IPS-18c (cell line): ENCODE data around the gene ADGRD1.
"Not testable (repeated sequence)": the region's sequence is repeated elsewhere in the genome, so short reads cannot be mapped to it uniquely, and the experiment has no call there.

ENCODE experiments used
- H3K4me3 ChIP-seq: 2 replicates; pipeline ENCODE4 v1.7.0; 2013; ENCODE audit warnings: low read depth, mild to moderate bottlenecking, low read length, moderate library complexity; ENCODE audit not compliant: insufficient read depth
- H3K9me3 ChIP-seq: one replicate; pipeline ENCODE4 v1.6.1; 2013; ENCODE audit warnings: mild to moderate bottlenecking, low read length, moderate library complexity; ENCODE audit not compliant: control insufficient read depth, insufficient read depth

Gene ADGRD1

GRCh38 chr12:131114942-131115584 lies 161.4 kb downstream of the ADGRD1 start:
- Histone ChIP-seq H3K9me3 (no peaks in the 10 kb centered on the region), H3K4me3 (no peak overlapping the region)

- Histone ChIP-seq H3K9me3 (no peaks in the 10 kb centered on the region), H3K4me3 (no peak overlapping the region)
These were observed 162.2 kb downstream of the ADGRD1 start for GRCh38 chr12:131115766-131116467.

- no peak overlapping the region for H3K4me3 ChIP-seq
- H3K9me3 ChIP-seq, result no peaks in the 10 kb centered on the region
These were observed 162.9 kb downstream of the ADGRD1 start for GRCh38 chr12:131116468-131117117.

GRCh38 chr12:131117438-131118245 lies 163.9 kb downstream of the ADGRD1 start:
- H3K4me3 ChIP-seq, result no peak overlapping the region
- H3K9me3 ChIP-seq, result no peaks in the 10 kb centered on the region

GRCh38 chr12:131118371-131118770 lies 164.7 kb downstream of the ADGRD1 start:
- no peak overlapping the region for H3K4me3 ChIP-seq
- no peaks in the 10 kb centered on the region for H3K9me3 ChIP-seq

- not testable (repeated sequence) for H3K9me3 ChIP-seq, H3K4me3 ChIP-seq
These were observed 165.6 kb downstream of the ADGRD1 start for GRCh38 chr12:131119345-131119744.

- H3K4me3 ChIP-seq, result no peak overlapping the region
- no peaks in the 10 kb centered on the region for H3K9me3 ChIP-seq
These were observed 166.2 kb downstream of the ADGRD1 start for GRCh38 chr12:131119936-131120335.

- no peaks in the 10 kb centered on the region for H3K9me3 ChIP-seq
- H3K4me3 ChIP-seq, result no peak overlapping the region
These were observed 167.1 kb downstream of the ADGRD1 start for GRCh38 chr12:131120831-131121271.

GRCh38 chr12:131121705-131122405 lies 168.1 kb downstream of the ADGRD1 start:
- H3K4me3 ChIP-seq, result no peak overlapping the region

GRCh38 chr12:131122631-131123030 lies 168.9 kb downstream of the ADGRD1 start:
- H3K4me3 ChIP-seq, result no peak overlapping the region
- no peaks in the 10 kb centered on the region for H3K9me3 ChIP-seq

More at GRCh38 chr12:131121705-131122405, 168.1 kb downstream of the ADGRD1 start:
- no peaks in the 10 kb centered on the region for H3K9me3 ChIP-seq

- Histone ChIP-seq H3K9me3 (peaks cover 2% of the 10 kb centered on the region), H3K4me3 (no peak overlapping the region)
These were observed 170.1 kb downstream of the ADGRD1 start for GRCh38 chr12:131123817-131124216.

- peaks cover 3% of the 10 kb centered on the region for H3K9me3 ChIP-seq
- no peak overlapping the region for H3K4me3 ChIP-seq
These were observed 171.0 kb downstream of the ADGRD1 start for GRCh38 chr12:131124487-131125280.

- Histone ChIP-seq H3K9me3 (peaks cover 3% of the 10 kb centered on the region), H3K4me3 (no peak overlapping the region)
These were observed 173.0 kb downstream of the ADGRD1 start for GRCh38 chr12:131126662-131127173.

- Histone ChIP-seq H3K9me3 (peaks cover 5% of the 10 kb centered on the region), H3K4me3 (no peak overlapping the region)
These were observed 174.8 kb downstream of the ADGRD1 start for GRCh38 chr12:131128556-131128955.

GRCh38 chr12:131128966-131129619 lies 175.4 kb downstream of the ADGRD1 start:
- not testable (repeated sequence) for H3K9me3 ChIP-seq, H3K4me3 ChIP-seq

- Histone ChIP-seq H3K9me3 (peaks cover 5% of the 10 kb centered on the region), H3K4me3 (no peak overlapping the region)
These were observed 176.1 kb downstream of the ADGRD1 start for GRCh38 chr12:131129839-131130238.
